SK-N-MC (cell line): ENCODE data around the gene AP3S2.
A peak's percentile ranks its signal among the peaks of the same experiment; 100 is the strongest.
"Not testable (repeated sequence)": the region's sequence is repeated elsewhere in the genome, so short reads cannot be mapped to it uniquely, and the experiment has no call there.

Experiments used
- DNase-seq: peaks from one replicate; pipeline ENCODE4 v3.0.0-alpha.2; 2011; ENCODE audit warnings: low read depth, low spot score
- H3K27ac ChIP-seq: fragments of 200-600 bp; sonication (generic); 2 replicates; pipeline ENCODE4 v1.5.1; 2016; ENCODE audit warnings: mixed run types
- H3K36me3 ChIP-seq: fragments of 200-600 bp; sonication (generic); 2 replicates; pipeline ENCODE4 v1.6.1; 2017; ENCODE audit warnings: antibody characterized with exemption, low read length, mixed read lengths; ENCODE audit not compliant: insufficient read depth
- H3K4me3 ChIP-seq: fragments of 200-600 bp; sonication (generic); 2 replicates; pipeline ENCODE4 v1.5.1; 2016
- H3K9ac ChIP-seq: fragments of 200-600 bp; sonication (generic); 2 replicates; pipeline ENCODE4 v1.8.0; 2017; ENCODE audit warnings: mixed run types, mixed read lengths; ENCODE audit not compliant: insufficient read length
- H3K9me3 ChIP-seq: fragments of 200-600 bp; sonication (generic); 2 replicates; pipeline ENCODE4 v1.6.1; 2017; ENCODE audit warnings: low read depth, mild to moderate bottlenecking, antibody characterized with exemption, low read length, moderate library complexity, mixed read lengths
- EZH2 ChIP-seq: fragments of 200-600 bp; sonication (generic); IDR thresholded peaks from one replicate; pipeline ENCODE4 v1.6.1; 2017; ENCODE audit warnings: antibody characterized with exemption
- FOXP2 ChIP-seq: optimal IDR thresholded peaks from 2 replicates; pipeline ENCODE3; 2011; ENCODE audit warnings: mild to moderate bottlenecking, moderate library complexity; ENCODE audit not compliant: insufficient read depth; ENCODE audit errors: extremely low read length, control extremely low read depth
- POLR2AphosphoS5 ChIP-seq: IDR thresholded peaks from 2 replicates; pipeline ENCODE4 v1.6.1; 2012; ENCODE audit warnings: mild to moderate bottlenecking, low read depth, low read length, borderline replicate concordance

AP3S2 gene

GRCh38 chr15:89898146-89898545 lies 4.4 kb upstream of the AP3S2 start:
- no peak overlapping the region for H3K9ac ChIP-seq
- no peaks in the 10 kb centered on the region for H3K36me3 ChIP-seq
- H3K4me3 ChIP-seq, result no peak overlapping the region
- H3K9me3 ChIP-seq, result no peaks in the 10 kb centered on the region
- no peak overlapping the region for H3K27ac ChIP-seq
- TF ChIP-seq POLR2AphosphoS5 (no peak), FOXP2 (no peak), EZH2 (no peak)
- DNase-seq, result no peak

- DNase-seq, result no peak
Measured at GRCh38 chr15:89893027-89893426, 767 bp downstream of the AP3S2 start.

DNA sequence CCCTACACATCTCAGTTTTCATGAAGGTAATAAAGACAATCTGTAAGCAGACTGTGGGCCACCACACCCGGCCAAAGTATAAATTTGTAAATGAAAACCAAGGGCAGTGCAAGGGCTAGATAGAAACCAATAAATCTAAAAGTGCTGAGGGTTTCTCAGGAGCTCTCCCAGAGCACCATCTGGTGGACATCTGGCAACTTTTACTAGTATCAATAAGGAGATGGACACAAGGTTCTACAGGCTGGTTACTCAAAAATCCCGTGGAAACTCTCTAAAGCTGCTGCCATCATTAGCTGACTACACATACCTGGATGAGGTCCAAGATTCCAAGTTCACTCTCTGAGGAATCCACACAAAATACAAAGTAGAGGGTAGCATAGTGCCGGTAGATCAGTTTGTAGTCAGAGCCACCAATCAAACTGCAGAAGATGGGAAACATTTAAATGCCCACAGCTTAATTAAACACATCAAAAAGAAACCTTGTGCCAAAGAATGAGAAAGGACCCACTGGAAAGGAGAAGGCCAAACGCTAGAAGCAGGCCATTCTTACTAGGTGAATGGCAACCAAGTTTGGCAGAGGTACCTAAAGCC lies 5.5 kb downstream of the AP3S2 start:
- no peak overlapping the region for H3K4me3 ChIP-seq
- DNase-seq, result no peak
- H3K27ac ChIP-seq, result no peak overlapping the region
- H3K9me3 ChIP-seq, result no peaks in the 10 kb centered on the region
- H3K36me3 ChIP-seq, result peaks cover 33% of the 10 kb centered on the region
- TF ChIP-seq FOXP2, result no peak
- TF ChIP-seq POLR2AphosphoS5, result no peak
- TF ChIP-seq EZH2, result no peak
- no peak overlapping the region for H3K9ac ChIP-seq

More at GRCh38 chr15:89893027-89893426, 767 bp downstream of the AP3S2 start:
- Histone ChIP-seq H3K36me3 (peaks cover 11% of the 10 kb centered on the region), H3K9ac (peak overlapping the region; percentile 94), H3K9me3 (no peaks in the 10 kb centered on the region), H3K27ac (peak overlapping the region; percentile 78; the same call in 1 of the 2 replicates), H3K4me3 (peak overlapping the region; percentile 97)
- TF ChIP-seq POLR2AphosphoS5 (no peak), FOXP2 (no peak), EZH2 (no peak)

- H3K9me3 ChIP-seq, result no peaks in the 10 kb centered on the region
- DNase-seq, result no peak
- H3K4me3 ChIP-seq, result no peak overlapping the region
- H3K36me3 ChIP-seq, result peaks cover 36% of the 10 kb centered on the region
- TF ChIP-seq EZH2, result no peak
- no peak for TF ChIP-seq POLR2AphosphoS5
- TF ChIP-seq FOXP2, result no peak
- no peak overlapping the region for H3K9ac ChIP-seq
- no peak overlapping the region for H3K27ac ChIP-seq
Measured at GRCh38 chr15:89885611-89886010, 8.2 kb downstream of the AP3S2 start.

- not testable (repeated sequence) for DNase-seq, H3K9ac ChIP-seq, H3K4me3 ChIP-seq, H3K27ac ChIP-seq, H3K9me3 ChIP-seq
- H3K36me3 ChIP-seq, result peaks cover 36% of the 10 kb centered on the region
Measured at GRCh38 chr15:89885179-89885578, 8.6 kb downstream of the AP3S2 start.

DNA sequence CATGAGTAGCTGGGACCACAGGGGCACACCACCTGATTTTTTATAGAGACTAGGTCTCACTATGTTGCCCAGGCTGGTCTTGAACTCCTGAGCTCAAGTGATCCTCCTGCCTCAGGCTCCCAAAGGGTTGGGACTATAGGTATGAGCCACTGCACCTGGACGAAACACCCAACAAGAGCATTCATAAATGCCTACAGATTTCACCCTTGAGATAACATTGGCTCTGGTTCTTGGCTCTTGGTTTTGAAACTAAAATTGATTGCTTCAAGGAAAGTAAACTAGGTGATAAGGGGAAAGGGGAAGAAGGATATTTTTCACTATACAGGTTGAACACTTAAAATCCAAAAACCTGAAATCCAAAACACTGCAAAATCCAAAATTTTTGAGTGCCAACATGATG lies 10.3 kb downstream of the AP3S2 start:
- H3K27ac ChIP-seq, result no peak overlapping the region
- TF ChIP-seq FOXP2 (no peak), EZH2 (no peak), POLR2AphosphoS5 (no peak)
- H3K36me3 ChIP-seq, result peaks cover 30% of the 10 kb centered on the region
- no peak overlapping the region for H3K4me3 ChIP-seq
- H3K9ac ChIP-seq, result no peak overlapping the region
- DNase-seq, result no peak
- H3K9me3 ChIP-seq, result no peaks in the 10 kb centered on the region

GRCh38 chr15:89880727-89881126 lies 13.1 kb downstream of the AP3S2 start:
- H3K9me3 ChIP-seq, result no peaks in the 10 kb centered on the region
- TF ChIP-seq POLR2AphosphoS5 (no peak), EZH2 (no peak), FOXP2 (no peak)
- no peak for DNase-seq
- H3K36me3 ChIP-seq, result peaks cover 23% of the 10 kb centered on the region
- H3K4me3 ChIP-seq, result no peak overlapping the region
- no peak overlapping the region for H3K27ac ChIP-seq
- H3K9ac ChIP-seq, result no peak overlapping the region

GRCh38 chr15:89878323-89878722 lies 15.5 kb downstream of the AP3S2 start:
- TF ChIP-seq FOXP2, result no peak
- Histone ChIP-seq H3K9me3 (no peaks in the 10 kb centered on the region), H3K36me3 (peaks cover 20% of the 10 kb centered on the region), H3K9ac (no peak overlapping the region), H3K27ac (no peak overlapping the region), H3K4me3 (no peak overlapping the region)
- DNase-seq, result no peak

DNA sequence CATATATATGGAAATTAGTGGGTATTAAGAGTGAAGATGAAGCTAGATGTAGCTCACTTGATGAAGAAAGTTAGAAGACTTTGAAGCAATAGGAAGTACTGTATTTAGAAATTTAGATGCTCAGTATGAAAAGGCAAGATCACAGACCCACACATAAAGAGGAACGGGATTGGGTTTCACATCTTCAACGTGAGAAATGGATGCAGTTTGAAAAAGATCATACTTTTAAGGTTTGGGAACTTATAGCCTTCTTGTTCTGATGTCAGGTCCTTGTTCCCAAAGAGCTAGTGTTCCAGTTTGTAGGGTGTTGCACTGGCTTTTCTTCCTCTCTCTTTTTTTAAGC lies 16.7 kb downstream of the AP3S2 start:
- peaks cover 16% of the 10 kb centered on the region for H3K36me3 ChIP-seq
- no peak for DNase-seq
- TF ChIP-seq EZH2 (no peak), FOXP2 (no peak), POLR2AphosphoS5 (no peak)

More for the DNA sequence above, 16.7 kb downstream of the AP3S2 start:
- H3K27ac ChIP-seq, result 0 out of 2 replicates have a peak overlapping the region, but pooled peaks have one; percentile 13
- H3K9me3 ChIP-seq, result no peaks in the 10 kb centered on the region
- H3K9ac ChIP-seq, result no peak overlapping the region
- no peak overlapping the region for H3K4me3 ChIP-seq
